Suprapubic skin (tissue), 4 donors: ENCODE measurements around the gene TBC1D25. TPM values are rescaled to one million over a fixed set of nuclear protein-coding genes. Genes with fewer than 3 reads are reported as not detected.

Experiments used
- DNase-seq, 2 donors: peaks; one replicate each; pipeline ENCODE4 v3.0.0-alpha.2; 2019; ENCODE audit warnings: low spot score in 2 of 2
- H3K27ac ChIP-seq: fragments of 200-600 bp; sonication (generic); one replicate; pipeline ENCODE4 v1.5.1; 2019
- H3K27me3 ChIP-seq: fragments of 200-600 bp; sonication (generic); one replicate; pipeline ENCODE4 v1.5.1; 2019
- H3K36me3 ChIP-seq: fragments of 200-600 bp; sonication (generic); one replicate; pipeline ENCODE4 v1.5.1; 2019
- H3K4me1 ChIP-seq: fragments of 200-600 bp; sonication (generic); one replicate; pipeline ENCODE4 v1.5.1; 2019
- H3K4me3 ChIP-seq: fragments of 200-600 bp; sonication (generic); one replicate; pipeline ENCODE4 v1.5.1; 2019; ENCODE audit warnings: mild to moderate bottlenecking
- H3K9me3 ChIP-seq: fragments of 200-600 bp; sonication (generic); one replicate; pipeline ENCODE4 v1.5.1; 2019
- EP300 ChIP-seq: sonication (generic); formaldehyde crosslinking; IDR thresholded peaks from one replicate; pipeline ENCODE4 v1.6.1; 2017; ENCODE audit warnings: antibody characterized with exemption
- POLR2A ChIP-seq, 2 donors: fragments of 450-650 bp; IDR thresholded peaks; one replicate each; pipeline ENCODE4 v1.6.1; 2017; ENCODE audit warnings: antibody characterized with exemption in 2 of 2, mild to moderate bottlenecking in 2 of 2, moderate library complexity in 2 of 2
- POLR2AphosphoS5 ChIP-seq, 3 donors: sonication (generic); formaldehyde crosslinking; IDR thresholded peaks; one replicate each; pipeline ENCODE4 v1.6.1; 2017; ENCODE audit warnings: antibody characterized with exemption in 3 of 3
- WGBS: methylation state at CpG from one replicate; pipeline ENCODE4 v1.1.5; 2018; 5-methylcytosine and 5-hydroxymethylcytosine counted together
- total RNA-seq, 4 donors: library from RNA; depleted of rRNA; stranded (reverse); fragments of >200 nt; gene quantifications; one replicate each; pipeline ENCODE4 v1.1.0, GENCODE V29; 2016
- TF ChIP-seq, protein P1 (sequence below), 2 donors: fragments of 200-600 bp in 1 of 2; fragments of 450-650 bp in 1 of 2; sonication (generic) in 1 of 2; IDR thresholded peaks; one replicate each; pipeline ENCODE4 v1.5.1; 2016 to 2019; ENCODE audit warnings: antibody characterized with exemption in 2 of 2, mild to moderate bottlenecking in 1 of 2, moderate library complexity in 1 of 2

The TBC1D25 gene
- total RNA-seq, 4 donors from 2014 or later: 12.9 to 21.2 (median 17.3) TPM

- H3K9me3 ChIP-seq: no peaks in the 10 kb centered on the region
- H3K4me1 ChIP-seq: peaks cover 11% of the 10 kb centered on the region
- TF ChIP-seq POLR2AphosphoS5 (IDR thresholded peaks at IDR 0.05) (no peak), EP300 (no peak), POLR2A (IDR thresholded peaks at IDR 0.05) (no peak)
- TF ChIP-seq, protein P1, sequence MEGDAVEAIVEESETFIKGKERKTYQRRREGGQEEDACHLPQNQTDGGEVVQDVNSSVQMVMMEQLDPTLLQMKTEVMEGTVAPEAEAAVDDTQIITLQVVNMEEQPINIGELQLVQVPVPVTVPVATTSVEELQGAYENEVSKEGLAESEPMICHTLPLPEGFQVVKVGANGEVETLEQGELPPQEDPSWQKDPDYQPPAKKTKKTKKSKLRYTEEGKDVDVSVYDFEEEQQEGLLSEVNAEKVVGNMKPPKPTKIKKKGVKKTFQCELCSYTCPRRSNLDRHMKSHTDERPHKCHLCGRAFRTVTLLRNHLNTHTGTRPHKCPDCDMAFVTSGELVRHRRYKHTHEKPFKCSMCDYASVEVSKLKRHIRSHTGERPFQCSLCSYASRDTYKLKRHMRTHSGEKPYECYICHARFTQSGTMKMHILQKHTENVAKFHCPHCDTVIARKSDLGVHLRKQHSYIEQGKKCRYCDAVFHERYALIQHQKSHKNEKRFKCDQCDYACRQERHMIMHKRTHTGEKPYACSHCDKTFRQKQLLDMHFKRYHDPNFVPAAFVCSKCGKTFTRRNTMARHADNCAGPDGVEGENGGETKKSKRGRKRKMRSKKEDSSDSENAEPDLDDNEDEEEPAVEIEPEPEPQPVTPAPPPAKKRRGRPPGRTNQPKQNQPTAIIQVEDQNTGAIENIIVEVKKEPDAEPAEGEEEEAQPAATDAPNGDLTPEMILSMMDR (IDR thresholded peaks at IDR 0.05): no peak
- DNase-seq: no peak
- H3K36me3 ChIP-seq: no peaks in the 10 kb centered on the region
- H3K4me3 ChIP-seq: peak overlapping the region; percentile 70
- 72% methylated on average over 11 of the region's 11 CpGs for WGBS
- H3K27me3 ChIP-seq: no peaks in the 10 kb centered on the region
- no peak overlapping the region for H3K27ac ChIP-seq
Measured at GRCh38 chrX:48509619-48510018, 29.9 kb upstream of the TBC1D25 start.

DNA sequence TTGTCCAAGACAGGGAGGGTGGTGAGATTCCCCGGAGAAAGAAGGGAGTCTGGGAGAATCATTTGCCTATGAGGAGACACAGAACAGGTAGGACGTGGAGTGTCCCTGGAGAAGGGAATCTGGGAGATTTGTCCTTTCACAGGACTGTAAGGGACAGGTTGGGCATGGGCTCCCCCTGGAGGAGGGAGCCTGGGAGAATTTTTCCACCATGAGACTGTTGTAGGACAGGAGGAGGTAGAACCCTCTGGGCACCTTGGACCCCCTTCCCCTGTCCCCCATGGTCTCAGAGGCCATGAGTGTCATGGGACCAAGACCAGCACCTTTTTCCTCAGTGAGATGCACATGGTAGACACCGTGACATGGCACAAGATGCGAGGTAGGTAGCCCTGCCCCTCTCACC, 28.0 kb upstream of the TBC1D25 start:
- WGBS: 65% methylated on average over 4 of the region's 4 CpGs
- Histone ChIP-seq H3K36me3 (peaks cover 6% of the 10 kb centered on the region), H3K4me1 (peaks cover 11% of the 10 kb centered on the region), H3K9me3 (no peaks in the 10 kb centered on the region), H3K27ac (no peak overlapping the region), H3K27me3 (no peaks in the 10 kb centered on the region), H3K4me3 (no peak overlapping the region)
- DNase-seq: no peak
- no peak for TF ChIP-seq POLR2A (IDR thresholded peaks at IDR 0.05)
- TF ChIP-seq, protein P1 (IDR thresholded peaks at IDR 0.05): no peak
- no peak for TF ChIP-seq POLR2AphosphoS5 (IDR thresholded peaks at IDR 0.05)
- TF ChIP-seq EP300: no peak

GRCh38 chrX:48512371-48512935, 27.1 kb upstream of the TBC1D25 start:
- no peak for DNase-seq
- 80% methylated on average over 14 of the region's 20 CpGs for WGBS
- no peak for TF ChIP-seq EP300
- TF ChIP-seq POLR2AphosphoS5 (IDR thresholded peaks at IDR 0.05): no peak
- no peak for TF ChIP-seq POLR2A (IDR thresholded peaks at IDR 0.05)
- TF ChIP-seq, protein P1 (IDR thresholded peaks at IDR 0.05): no peak

DNA sequence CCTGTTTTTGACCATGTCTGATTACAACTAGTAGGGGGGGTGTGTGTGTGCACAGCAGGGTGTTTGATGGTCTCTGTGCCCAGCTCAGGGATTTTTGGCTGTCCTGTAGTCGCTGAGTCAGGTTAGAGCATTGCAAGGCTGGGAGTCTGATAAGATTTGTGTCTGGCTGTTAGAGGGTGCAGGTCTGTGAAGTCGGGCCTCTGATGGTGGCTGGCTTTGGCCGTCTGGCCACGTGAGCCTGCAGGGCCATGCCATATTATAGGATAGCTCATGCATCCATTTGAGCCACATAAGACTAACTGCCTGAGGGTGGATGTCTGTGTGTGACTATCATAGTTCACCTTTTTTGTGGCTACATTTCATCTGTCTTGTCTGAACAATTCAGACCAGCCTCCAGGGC, 25.8 kb upstream of the TBC1D25 start:
- TF ChIP-seq, protein P1 (IDR thresholded peaks at IDR 0.05): no peak
- no peak for TF ChIP-seq EP300
- no peak for TF ChIP-seq POLR2A (IDR thresholded peaks at IDR 0.05)
- no peak for TF ChIP-seq POLR2AphosphoS5 (IDR thresholded peaks at IDR 0.05)
- peaks cover 6% of the 10 kb centered on the region for H3K4me1 ChIP-seq
- H3K27me3 ChIP-seq: no peaks in the 10 kb centered on the region
- no peak overlapping the region for H3K27ac ChIP-seq
- H3K36me3 ChIP-seq: peaks cover 6% of the 10 kb centered on the region
- WGBS: 77% methylated on average over 4 of the region's 4 CpGs
- H3K4me3 ChIP-seq: no peak overlapping the region
- no peaks in the 10 kb centered on the region for H3K9me3 ChIP-seq
- no peak for DNase-seq

More at GRCh38 chrX:48512371-48512935, 27.1 kb upstream of the TBC1D25 start:
- Histone ChIP-seq H3K36me3 (peaks cover 6% of the 10 kb centered on the region), H3K9me3 (no peaks in the 10 kb centered on the region), H3K27me3 (no peaks in the 10 kb centered on the region), H3K27ac (no peak overlapping the region), H3K4me1 (peaks cover 11% of the 10 kb centered on the region), H3K4me3 (no peak overlapping the region)

DNA sequence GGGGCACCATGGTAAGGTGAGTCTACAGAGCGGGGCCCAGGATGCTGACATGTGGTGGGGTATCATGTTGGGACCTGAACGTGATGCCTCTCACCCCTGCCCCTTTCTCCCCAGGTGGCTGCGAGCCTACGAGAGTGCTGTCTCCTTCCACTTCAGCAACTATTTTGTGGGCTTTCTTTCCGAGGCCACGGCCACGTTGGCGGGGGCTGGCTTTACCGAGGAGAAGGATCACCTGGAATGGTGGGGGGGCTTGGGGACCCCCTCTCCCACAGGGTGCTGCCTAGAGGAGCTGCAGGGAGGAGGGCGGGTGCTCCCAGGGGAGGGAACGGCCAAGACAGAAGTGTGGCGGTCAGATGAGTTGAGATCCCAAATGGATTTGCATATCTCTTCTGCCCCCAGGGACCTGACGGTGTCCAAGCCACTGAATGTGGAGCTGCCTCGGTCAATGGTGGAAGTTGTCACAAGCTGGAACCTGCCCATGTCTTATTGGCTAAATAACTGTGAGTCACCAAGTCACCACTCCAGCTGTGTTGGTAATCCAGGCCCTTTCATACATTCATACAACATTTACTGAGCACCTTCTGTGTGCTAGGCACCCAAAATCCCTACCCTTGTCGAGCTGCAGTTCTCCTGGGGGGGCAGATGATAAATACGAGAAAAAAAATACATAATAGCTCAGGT, 25.2 kb upstream of the TBC1D25 start:
- Histone ChIP-seq H3K4me3 (no peak overlapping the region), H3K9me3 (no peaks in the 10 kb centered on the region), H3K4me1 (peaks cover 6% of the 10 kb centered on the region), H3K27me3 (no peaks in the 10 kb centered on the region), H3K27ac (no peak overlapping the region), H3K36me3 (peaks cover 6% of the 10 kb centered on the region)
- TF ChIP-seq POLR2AphosphoS5 (IDR thresholded peaks at IDR 0.05): no peak
- no peak for TF ChIP-seq POLR2A (IDR thresholded peaks at IDR 0.05)
- no peak for TF ChIP-seq EP300
- TF ChIP-seq, protein P1 (IDR thresholded peaks at IDR 0.05): no peak
- no peak for DNase-seq
- WGBS: 86% methylated on average over 12 of the region's 16 CpGs
